Measurements from ENCODE around the gene METTL25B. TPM values are rescaled to one million over a fixed set of nuclear protein-coding genes. Genes with fewer than 3 reads are reported as not detected.
A peak's percentile ranks its signal among the peaks of the same experiment; 100 is the strongest.

Gene METTL25B
- total and polyA plus RNA-seq, 10 of the 15 experiments (the other 5 are each of a cell fraction or from before 2014, with no cell fraction given) = 5.9 to 25.2 (median 13.5) TPM

- TF ChIP-seq SMC3 (IDR thresholded peaks at IDR 0.05; ENCODE audit: borderline replicate concordance, low read length) = no peak
- TF ChIP-seq SUZ12 (IDR thresholded peaks at IDR 0.05; ENCODE audit: unreplicated experiment) = no peak
- no peak for TF ChIP-seq STAT1 (conservative IDR thresholded peaks at IDR 0.05)
- TF ChIP-seq YBX1 (IDR thresholded peaks at IDR 0.05) = no peak
- TF ChIP-seq ZNF207 (IDR thresholded peaks at IDR 0.05; ENCODE audit: borderline replicate concordance) = no peak
- no peak for TF ChIP-seq ZBTB4 (CRISPR knock-in tag; IDR thresholded peaks at IDR 0.05)
- TF ChIP-seq E4F1 (IDR thresholded peaks at IDR 0.05; ENCODE audit: borderline replicate concordance, partially characterized antibody) = no peak
- TF ChIP-seq RBBP5 (conservative IDR thresholded peaks at IDR 0.05) = no peak
- TF ChIP-seq MYC (IDR thresholded peaks at IDR 0.05; ENCODE audit: insufficient read depth, insufficient read length, insufficient replicate concordance, low read length, severe bottlenecking) = peak; percentile 45
- no peak for TF ChIP-seq CHD2 (IDR thresholded peaks at IDR 0.05; ENCODE audit: borderline replicate concordance, low read depth, low read length)
- peak; percentile 84 for TF ChIP-seq ELK1 (IDR thresholded peaks at IDR 0.05; ENCODE audit: low read depth, low read length)
- TF ChIP-seq RFX5 (IDR thresholded peaks at IDR 0.05; ENCODE audit: low read depth, low read length) = no peak
- TF ChIP-seq TARDBP (IDR thresholded peaks at IDR 0.05; ENCODE audit: borderline replicate concordance) = 0 out of 2 replicates have a peak, but pooled peaks have one; percentile 18
- 0 out of 2 replicates have a peak, but pooled peaks have one; percentile 57 for TF ChIP-seq CHD1 (IDR thresholded peaks at IDR 0.05; ENCODE audit: low read depth, low read length)
- TF ChIP-seq CBFB (IDR thresholded peaks at IDR 0.05; ENCODE audit: low read depth) = 0 out of 2 replicates have a peak, but pooled peaks have one; percentile 14
- TF ChIP-seq ZBTB40 (IDR thresholded peaks at IDR 0.05; ENCODE audit: borderline replicate concordance) = peak; percentile 86
Measured at GRCh38 chr1:156727926-156728598, at the start of gene METTL25B (continued).

All from GM12878 (cell line).